HEK293 (cell line): ENCODE results near the gene TDRD3.

Experiments
- CTCF ChIA-PET: fragments of 350-600 bp; formaldehyde crosslinking; extraction: SDS; loops from one replicate; lab custom pipeline; 2021; ENCODE audit warnings: antibody characterized with exemption; lab: Yijun Ruan, JAX
- POLR2A ChIA-PET: fragments of 300-600 bp; formaldehyde crosslinking; extraction: SDS; loops from one replicate; lab custom pipeline; 2020; ENCODE audit warnings: antibody characterized with exemption, inconsistent platforms; lab: Yijun Ruan, JAX
- H3K27ac ChIP-seq: fragments of 200-500 bp; sonication (Bioruptor generic); 2 replicates; pipeline ENCODE4 v1.5.1; 2014; ENCODE audit warnings: low read depth, low read length, control low read depth, inconsistent platforms; ENCODE audit errors: extremely low read depth
- H3K36me3 ChIP-seq, 2 experiments: fragments of 200-500 bp in 1 of 2; sonication (Bioruptor generic) in 1 of 2; 1 replicate in 1 of 2; 2 replicates in 1 of 2; pipeline ENCODE4 v1.5.1; 2014 to 2017; ENCODE audit warnings: inconsistent platforms in 2 of 2, low read length in 2 of 2; ENCODE audit not compliant: control insufficient read depth in 2 of 2, insufficient read depth in 1 of 2
- H3K4me1 ChIP-seq: fragments of 200-500 bp; sonication (Bioruptor generic); 2 replicates; pipeline ENCODE4 v1.5.1; 2014; ENCODE audit warnings: mild to moderate bottlenecking, low read length, inconsistent platforms; ENCODE audit not compliant: control insufficient read depth, insufficient read depth
- H3K4me3 ChIP-seq: 2 replicates; pipeline ENCODE4 v1.5.1; 2011; ENCODE audit warnings: low read depth, mild to moderate bottlenecking, control low read depth, low read length, moderate library complexity
- H3K9me3 ChIP-seq: fragments of 200-500 bp; sonication (Bioruptor generic); 2 replicates; pipeline ENCODE4 v1.5.1; 2014; ENCODE audit warnings: low read depth, low read length, inconsistent platforms; ENCODE audit not compliant: control insufficient read depth, insufficient read depth
- GLIS1 ChIP-seq: fragments of 450-650 bp; formaldehyde crosslinking; IDR thresholded peaks from 2 replicates; pipeline ENCODE4 v1.5.1; 2016; ENCODE audit warnings: missing biosample characterization, missing genetic modification characterization
- KLF17 ChIP-seq: fragments of 450-650 bp; formaldehyde crosslinking; IDR thresholded peaks from 2 replicates; pipeline ENCODE4 v1.5.1; 2016; ENCODE audit warnings: missing biosample characterization, missing genetic modification characterization
- MYNN ChIP-seq: fragments of 450-650 bp; formaldehyde crosslinking; IDR thresholded peaks from 2 replicates; pipeline ENCODE4 v1.5.1; 2016; ENCODE audit warnings: missing biosample characterization, missing genetic modification characterization, borderline replicate concordance
- MZF1 ChIP-seq: fragments of 450-650 bp; formaldehyde crosslinking; IDR thresholded peaks from 2 replicates; pipeline ENCODE4 v1.5.1; 2017; ENCODE audit warnings: missing biosample characterization, missing genetic modification characterization, borderline replicate concordance
- SCRT2 ChIP-seq: fragments of 450-650 bp; formaldehyde crosslinking; IDR thresholded peaks from 2 replicates; pipeline ENCODE4 v1.5.1; 2016; ENCODE audit warnings: missing biosample characterization, missing genetic modification characterization
- TRIM28 ChIP-seq: IDR thresholded peaks from 2 replicates; pipeline ENCODE4 v1.6.1; 2011; ENCODE audit warnings: low read length, control low read depth, borderline replicate concordance
- ZBTB21 ChIP-seq: fragments of 450-650 bp; formaldehyde crosslinking; IDR thresholded peaks from 2 replicates; pipeline ENCODE4 v1.5.1; 2017; ENCODE audit warnings: missing biosample characterization, missing genetic modification characterization
- ZFP37 ChIP-seq: fragments of 450-650 bp; formaldehyde crosslinking; IDR thresholded peaks from 2 replicates; pipeline ENCODE4 v1.5.1; 2016; ENCODE audit warnings: missing biosample characterization, missing genetic modification characterization
- ZNF223 ChIP-seq: fragments of 450-650 bp; formaldehyde crosslinking; IDR thresholded peaks from 2 replicates; pipeline ENCODE4 v1.5.1; 2016; ENCODE audit warnings: missing biosample characterization, missing genetic modification characterization
- ZNF248 ChIP-seq: fragments of 450-650 bp; formaldehyde crosslinking; IDR thresholded peaks from 2 replicates; pipeline ENCODE4 v1.5.1; 2017; ENCODE audit warnings: missing biosample characterization, missing genetic modification characterization
- ZNF518A ChIP-seq: fragments of 450-650 bp; formaldehyde crosslinking; conservative IDR thresholded peaks from 2 replicates; pipeline ENCODE4 v1.5.1; 2016; ENCODE audit warnings: low read depth, missing biosample characterization, missing genetic modification characterization
- ZNF548 ChIP-seq: fragments of 450-650 bp; formaldehyde crosslinking; IDR thresholded peaks from 2 replicates; pipeline ENCODE4 v1.5.1; 2016; ENCODE audit warnings: missing biosample characterization, missing genetic modification characterization
- ZNF555 ChIP-seq: fragments of 450-650 bp; formaldehyde crosslinking; conservative IDR thresholded peaks from 2 replicates; pipeline ENCODE4 v1.5.1; 2017; ENCODE audit warnings: missing biosample characterization, mild to moderate bottlenecking, missing genetic modification characterization, inconsistent platforms
- ZNF561 ChIP-seq: fragments of 450-650 bp; IDR thresholded peaks from 2 replicates; pipeline ENCODE4 v1.5.1; 2018; ENCODE audit warnings: missing biosample characterization, missing genetic modification characterization, borderline replicate concordance
- ZNF596 ChIP-seq: fragments of 450-650 bp; IDR thresholded peaks from 2 replicates; pipeline ENCODE4 v1.5.0; 2018; ENCODE audit warnings: missing biosample characterization, mild to moderate bottlenecking, missing genetic modification characterization, moderate library complexity
- ZNF645 ChIP-seq: fragments of 450-650 bp; formaldehyde crosslinking; IDR thresholded peaks from 2 replicates; pipeline ENCODE4; 2016; ENCODE audit warnings: missing biosample characterization, missing genetic modification characterization
- ZNF791 ChIP-seq: fragments of 450-650 bp; formaldehyde crosslinking; IDR thresholded peaks from 2 replicates; pipeline ENCODE4 v1.5.1; 2016; ENCODE audit warnings: missing biosample characterization, missing genetic modification characterization
- ZNF792 ChIP-seq: fragments of 450-650 bp; formaldehyde crosslinking; IDR thresholded peaks from 2 replicates; pipeline ENCODE4 v1.5.1; 2016; ENCODE audit warnings: missing biosample characterization, missing genetic modification characterization
- ZSCAN16 ChIP-seq: fragments of 450-650 bp; formaldehyde crosslinking; IDR thresholded peaks from 2 replicates; pipeline ENCODE4 v1.5.1; 2016; ENCODE audit warnings: missing biosample characterization, missing genetic modification characterization

Gene TDRD3

GRCh38 chr13:60611523-60611922, 214.5 kb downstream of the TDRD3 start (continued):
- no peak for TF ChIP-seq ZNF518A (tag by site-specific recombination)

GRCh38 chr13:60612593-60612992, 215.6 kb downstream of the TDRD3 start:
- TF ChIP-seq ZNF561 (tag by site-specific recombination) (no peak), ZNF548 (tag by site-specific recombination) (no peak), ZNF791 (no peak), MYNN (tag by site-specific recombination) (no peak), ZNF555 (no peak), TRIM28 (no peak), GLIS1 (tag by site-specific recombination) (no peak), ZNF645 (tag by site-specific recombination) (no peak)
- no peak overlapping the region for H3K4me3 ChIP-seq
- no peaks in the 10 kb centered on the region for H3K9me3 ChIP-seq
- H3K4me1 ChIP-seq: no peaks in the 10 kb centered on the region
- no peak overlapping the region for H3K27ac ChIP-seq
- ChIA-PET POLR2A (no interaction called here), CTCF (interaction anchor here (0.8 to 1.2 kb wide), 2 partner anchors 16 to 164 kb away, joined by 4 to 6 read pairs; no protein-coding TSS in a partner anchor)
- H3K36me3 ChIP-seq: no peaks in the 10 kb centered on the region

- H3K27ac ChIP-seq: no peak overlapping the region
- H3K36me3 ChIP-seq: no peaks in the 10 kb centered on the region
- H3K4me3 ChIP-seq: no peak overlapping the region
- CTCF ChIA-PET: interaction anchor here (0.8 to 1.2 kb wide), 2 partner anchors 15 to 165 kb away, joined by 4 to 6 read pairs; no protein-coding TSS in a partner anchor
- H3K4me1 ChIP-seq: no peaks in the 10 kb centered on the region
- H3K9me3 ChIP-seq: no peaks in the 10 kb centered on the region
- no peak for TF ChIP-seq SCRT2 (tag by site-specific recombination)
- TF ChIP-seq ZNF223: no peak
- TF ChIP-seq ZFP37: no peak
- no peak for TF ChIP-seq ZBTB21
- TF ChIP-seq KLF17 (tag by site-specific recombination): no peak
- no peak for TF ChIP-seq MZF1 (tag by site-specific recombination)
- no peak for TF ChIP-seq ZNF596 (tag by site-specific recombination)
- TF ChIP-seq ZSCAN16: no peak
- no peak for TF ChIP-seq ZNF248 (tag by site-specific recombination)
- TF ChIP-seq ZNF792 (tag by site-specific recombination): no peak
- POLR2A ChIA-PET: no interaction called here
These were observed 216.1 kb downstream of the TDRD3 start for GRCh38 chr13:60613080-60613479.
